ENCODE data around the gene MDFI. TPM values are rescaled to one million over a fixed set of nuclear protein-coding genes. Genes with fewer than 3 reads are reported as not detected.
A peak's percentile ranks its signal among the peaks of the same experiment; 100 is the strongest.

MDFI gene
- total and polyA plus RNA-seq, 2 experiments from 2014 or later: 2.8 to 51.4 TPM

GRCh38 chr6:41682497-41683272 lies 44.4 kb downstream of the MDFI start (continued):
- TF ChIP-seq EZH2phosphoT487 (IDR thresholded peaks at IDR 0.05; ENCODE audit: unreplicated experiment): no peak
- TF ChIP-seq JUNB (IDR thresholded peaks at IDR 0.05; ENCODE audit: unreplicated experiment): no peak
- TF ChIP-seq CTCF (conservative IDR thresholded peaks at IDR 0.05; ENCODE audit: low read depth in 2 of 2): no peak
- no peak for TF ChIP-seq ZNF114 (CRISPR knock-in tag; IDR thresholded peaks at IDR 0.05)
- TF ChIP-seq POLR2AphosphoS5 (IDR thresholded peaks at IDR 0.05; ENCODE audit: low read depth): no peak
- TF ChIP-seq REST (IDR thresholded peaks at IDR 0.05; ENCODE audit: unreplicated experiment): no peak
- no peak for TF ChIP-seq ETS1 (IDR thresholded peaks at IDR 0.05)

GRCh38 chr6:41683273-41683522 lies 44.9 kb downstream of the MDFI start:
- Histone ChIP-seq H2AFZ (peak overlapping the region; percentile 90), H4K20me1 (replicated peaks; ENCODE audit: insufficient read depth) (no peaks in the 10 kb centered on the region), H3K36me3 (ENCODE audit: insufficient read depth) (no peaks in the 10 kb centered on the region), H3K79me2 (replicated peaks; ENCODE audit: insufficient read depth) (no peaks in the 10 kb centered on the region), H3K4me3 (peak overlapping the region; percentile 72), H3K9me2 (ENCODE audit: insufficient read depth) (no peaks in the 10 kb centered on the region), H3K27me3 (ENCODE audit: insufficient read depth) (peaks cover 12% of the 10 kb centered on the region; the same call in 1 of the 2 replicates), H3K4me1 (ENCODE audit: insufficient read depth) (peaks cover 24% of the 10 kb centered on the region), H3K27ac (ENCODE audit: low read depth) (no peak overlapping the region), H3F3A (replicated peaks; ENCODE audit: low read depth) (no peaks in the 10 kb centered on the region), H3K4me2 (peak overlapping the region; percentile 93)
- ATAC-seq (peak; percentile 13), DNase-seq (ENCODE audit: low spot score) (no peak)
- no peak overlapping the region for H3K27ac Mint-ChIP-seq
- H3K36me3 Mint-ChIP-seq (ENCODE audit: low read depth): no peaks in the 10 kb centered on the region
- H3K4me3 Mint-ChIP-seq: peak overlapping the region; percentile 47; the same call in 2 of the 3 replicates
- peaks cover 15% of the 10 kb centered on the region for H3K27me3 Mint-ChIP-seq (ENCODE audit: insufficient read depth, low read depth, poor library complexity)
- peaks cover 44% of the 10 kb centered on the region for H3K4me1 Mint-ChIP-seq
- H3K9me3 Mint-ChIP-seq: no peaks in the 10 kb centered on the region
- TF ChIP-seq CTCF (conservative IDR thresholded peaks at IDR 0.05; ENCODE audit: low read depth in 2 of 2) (no peak), POLR2AphosphoS5 (IDR thresholded peaks at IDR 0.05; ENCODE audit: low read depth) (0 out of 2 replicates have a peak, but pooled peaks have one; percentile 25), ZNF462 (CRISPR knock-in tag; IDR thresholded peaks at IDR 0.05) (no peak), ZNF114 (CRISPR knock-in tag; IDR thresholded peaks at IDR 0.05) (no peak), JUNB (IDR thresholded peaks at IDR 0.05; ENCODE audit: unreplicated experiment) (no peak)
